B cell (primary cell): ENCODE measurements around the gene TRPV4. TPM values are rescaled to one million over a fixed set of nuclear protein-coding genes. Genes with fewer than 3 reads are reported as not detected.
"Not testable (repeated sequence)": the region's sequence is repeated elsewhere in the genome, so short reads cannot be mapped to it uniquely, and the experiment has no call there.

Source experiments
- ATAC-seq: fragments of 200-7000 bp; cut with Tn5 transposase; one replicate; pipeline ENCODE4 v1.10.0; 2021; ENCODE audit warnings: low read depth, mild to moderate bottlenecking, moderate number of reproducible peaks, moderate library complexity
- CTCF ChIA-PET: fragments of 350-600 bp; sonication (Branson Sonifier 250); formaldehyde crosslinking; loops from one replicate; lab custom pipeline; 2021; ENCODE audit warnings: antibody characterized with exemption, inconsistent platforms; lab: Charles Lee
- POLR2A ChIA-PET: fragments of 350-600 bp; sonication (Branson Sonifier 250); formaldehyde crosslinking; loops from one replicate; lab custom pipeline; 2021; ENCODE audit warnings: antibody characterized with exemption; lab: Charles Lee
- DNase-seq: peaks from one replicate; pipeline ENCODE4 v3.0.0; 2013
- H2AFZ ChIP-seq: 2 replicates; pipeline ENCODE4 v1.6.1; 2012; ENCODE audit warnings: mild to moderate bottlenecking, low read depth, low read length; ENCODE audit not compliant: insufficient read depth, poor library complexity, severe bottlenecking
- H3K27ac ChIP-seq, 2 donors: 1 replicate in 1 of 2; 2 replicates in 1 of 2; pipeline ENCODE4 v1.5.1; 2012 to 2013; ENCODE audit warnings: low read length in 2 of 2, mild to moderate bottlenecking in 2 of 2, moderate library complexity in 1 of 2
- H3K27me3 ChIP-seq, 4 experiments: fragments of 200-600 bp in 1 of 4; sonication (generic) in 1 of 4; replicated peaks in 1 of 4; 1 replicate in 2 of 4; 2 replicates in 2 of 4; pipeline versions ENCODE4 v1.6.1 to v1.7.0; 2013 to 2016; ENCODE audit warnings: low read length in 3 of 4, mild to moderate bottlenecking in 2 of 4, mixed read lengths in 1 of 4, moderate library complexity in 1 of 4; ENCODE audit not compliant: insufficient read depth in 4 of 4, control insufficient read depth in 3 of 4; ENCODE audit errors: control extremely low read depth in 1 of 4
- H3K36me3 ChIP-seq, 2 experiments: replicated peaks in 1 of 2; 1 replicate in 1 of 2; 2 replicates in 1 of 2; pipeline versions ENCODE4 v1.6.1 to v1.7.1; 2013; ENCODE audit warnings: low read length in 1 of 2; ENCODE audit not compliant: insufficient read depth in 2 of 2, control insufficient read depth in 1 of 2; ENCODE audit errors: control extremely low read depth in 1 of 2, extremely low read depth in 1 of 2
- H3K4me1 ChIP-seq, 2 donors: fragments of 200-600 bp in 1 of 2; sonication (generic) in 1 of 2; 1 replicate in 1 of 2; 2 replicates in 1 of 2; pipeline versions ENCODE4 v1.5.1 to v1.6.1; 2013 to 2017; ENCODE audit warnings: low read length in 2 of 2; ENCODE audit not compliant: control insufficient read depth in 2 of 2, insufficient read depth in 2 of 2
- H3K4me2 ChIP-seq: replicated peaks from 2 replicates; pipeline ENCODE3; 2012; ENCODE audit warnings: mild to moderate bottlenecking, low read depth, low read length; ENCODE audit not compliant: poor library complexity, severe bottlenecking
- H3K4me3 ChIP-seq, 5 experiments: fragments of 200-600 bp in 1 of 5; sonication (generic) in 1 of 5; 1 replicate in 3 of 5; 2 replicates in 2 of 5; pipeline versions ENCODE4 v1.5.1 to v1.7.0; 2011 to 2016; ENCODE audit warnings: low read length in 4 of 5, mild to moderate bottlenecking in 4 of 5, low read depth in 2 of 5, control low read depth in 1 of 5, moderate library complexity in 1 of 5; ENCODE audit not compliant: insufficient read depth in 1 of 5; ENCODE audit errors: control extremely low read depth in 1 of 5, extremely low read depth in 1 of 5
- H3K79me2 ChIP-seq: fragments of 200-600 bp; sonication (generic); one replicate; pipeline ENCODE4 v1.6.0; 2016; ENCODE audit warnings: low read length; ENCODE audit not compliant: control insufficient read depth, insufficient read depth
- H3K9ac ChIP-seq: fragments of 200-600 bp; sonication (generic); 2 replicates; pipeline ENCODE4 v1.6.1; 2017; ENCODE audit warnings: mild to moderate bottlenecking, low read length, moderate library complexity
- H3K9me3 ChIP-seq, 3 donors: one replicate each; pipeline versions ENCODE4 v1.6.1 to v1.7.1; 2013; ENCODE audit warnings: low read length in 2 of 3; ENCODE audit not compliant: control insufficient read depth in 2 of 3, insufficient read depth in 1 of 3; ENCODE audit errors: control extremely low read depth in 1 of 3
- H4K20me1 ChIP-seq: 2 replicates; pipeline ENCODE4 v1.6.0; 2012; ENCODE audit warnings: mild to moderate bottlenecking, low read length; ENCODE audit not compliant: insufficient read depth, control insufficient read depth, poor library complexity, severe bottlenecking
- H3K27ac Mint-ChIP-seq: one replicate; pipeline ENCODE4 v1.8.0; 2021; ENCODE audit warnings: mixed read lengths
- H3K27me3 Mint-ChIP-seq: one replicate; pipeline ENCODE4 v1.8.0; 2021; ENCODE audit warnings: mixed read lengths
- H3K4me1 Mint-ChIP-seq: one replicate; pipeline ENCODE4 v1.8.0; 2021; ENCODE audit warnings: mixed read lengths
- H3K4me3 Mint-ChIP-seq: one replicate; pipeline ENCODE4 v1.8.0; 2021; ENCODE audit warnings: mixed read lengths
- H3K9me3 Mint-ChIP-seq: one replicate; pipeline ENCODE4 v1.8.0; 2022; ENCODE audit warnings: mixed read lengths; ENCODE audit not compliant: insufficient read depth
- EZH2 ChIP-seq: IDR thresholded peaks from 2 replicates; pipeline ENCODE4 v1.6.1; 2012; ENCODE audit warnings: borderline replicate concordance, low read depth, mild to moderate bottlenecking, moderate library complexity, low read length; ENCODE audit not compliant: insufficient read depth, poor library complexity, severe bottlenecking
- WGBS: methylation state at CpG from one replicate; pipeline ENCODE4 v1.1.5; 2013; ENCODE audit warnings: missing lambda C conversion rate; ENCODE audit not compliant: insufficient coverage; 5-methylcytosine and 5-hydroxymethylcytosine counted together
- intact Hi-C: fragments of 100-400 bp; cut with micrococcal nuclease; formaldehyde crosslinking; loops from one replicate; pipeline ENCODE4 v1.10.0; 2022
- polyA plus RNA-seq: library from polyadenylated mRNA; depleted of rRNA; stranded (reverse); fragments of >200 nt; gene quantifications from 2 replicates; pipeline ENCODE4 v1.2.3, GENCODE V29; 2012
- total RNA-seq, 2 donors: library from RNA; stranded (reverse); fragments of 120-200 nt in 1 of 2; gene quantifications; 1 replicate in 1 of 2; 2 replicates in 1 of 2; pipeline versions ENCODE4 v1.2.3 to v1.2.4, GENCODE V29; 2013 to 2022
- TF ChIP-seq, protein P1 (sequence below): fragments of 200-600 bp; IDR thresholded peaks from one replicate; pipeline ENCODE4 v1.8.0; 2022; ENCODE audit warnings: antibody characterized with exemption, mild to moderate bottlenecking

Gene TRPV4
- total and polyA plus RNA-seq, 2 donors (not counting 1 experiment from before 2014, with no cell fraction given) = not detected

DNA sequence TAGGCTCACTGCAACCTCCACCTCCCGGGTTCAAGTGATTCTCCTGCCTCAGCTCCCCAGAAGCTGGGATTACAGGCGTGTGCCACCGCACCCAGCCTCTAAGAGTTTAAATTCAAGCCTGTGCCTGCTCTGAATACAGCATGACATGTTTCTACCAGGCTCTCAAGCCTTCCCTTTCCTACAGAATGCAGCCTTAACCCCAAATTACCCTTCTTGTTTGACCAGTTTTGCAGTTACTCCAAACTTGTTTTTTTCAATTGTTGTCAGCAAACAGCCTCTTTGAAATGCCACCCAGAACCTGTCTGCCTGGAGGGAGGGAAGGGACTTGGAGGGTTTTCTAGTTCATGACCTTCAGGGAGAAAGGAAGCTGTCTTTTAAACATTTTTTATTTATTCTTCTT lies 31.7 kb upstream of the TRPV4 start:
- Histone ChIP-seq H3K4me3 (no peak overlapping the region), H3K27ac (no peak overlapping the region), H3K27me3 (no peaks in the 10 kb centered on the region), H2AFZ (no peak overlapping the region), H3K9ac (no peak overlapping the region), H3K4me2 (no peak overlapping the region), H3K79me2 (peaks cover 54% of the 10 kb centered on the region), H4K20me1 (peaks cover 5% of the 10 kb centered on the region), H3K9me3 (no peaks in the 10 kb centered on the region), H3K4me1 (peaks cover 5% of the 10 kb centered on the region in 2 donors), H3K36me3 (peaks cover 0 to 2% of the 10 kb centered on the region in 2 experiments)
- intact Hi-C loops = no loop called here
- no peaks in the 10 kb centered on the region for H3K9me3 Mint-ChIP-seq
- 100% methylated on average over 3 of the region's 3 CpGs for WGBS
- no peak overlapping the region for H3K27ac Mint-ChIP-seq
- no peak for ATAC-seq
- ChIA-PET CTCF (interaction anchor here (4.3 kb wide), 1 partner anchor 11 kb away, joined by 21 read pairs; no protein-coding TSS in a partner anchor), POLR2A (no interaction called here)
- peaks cover 14% of the 10 kb centered on the region for H3K4me1 Mint-ChIP-seq
- TF ChIP-seq, protein P1, sequence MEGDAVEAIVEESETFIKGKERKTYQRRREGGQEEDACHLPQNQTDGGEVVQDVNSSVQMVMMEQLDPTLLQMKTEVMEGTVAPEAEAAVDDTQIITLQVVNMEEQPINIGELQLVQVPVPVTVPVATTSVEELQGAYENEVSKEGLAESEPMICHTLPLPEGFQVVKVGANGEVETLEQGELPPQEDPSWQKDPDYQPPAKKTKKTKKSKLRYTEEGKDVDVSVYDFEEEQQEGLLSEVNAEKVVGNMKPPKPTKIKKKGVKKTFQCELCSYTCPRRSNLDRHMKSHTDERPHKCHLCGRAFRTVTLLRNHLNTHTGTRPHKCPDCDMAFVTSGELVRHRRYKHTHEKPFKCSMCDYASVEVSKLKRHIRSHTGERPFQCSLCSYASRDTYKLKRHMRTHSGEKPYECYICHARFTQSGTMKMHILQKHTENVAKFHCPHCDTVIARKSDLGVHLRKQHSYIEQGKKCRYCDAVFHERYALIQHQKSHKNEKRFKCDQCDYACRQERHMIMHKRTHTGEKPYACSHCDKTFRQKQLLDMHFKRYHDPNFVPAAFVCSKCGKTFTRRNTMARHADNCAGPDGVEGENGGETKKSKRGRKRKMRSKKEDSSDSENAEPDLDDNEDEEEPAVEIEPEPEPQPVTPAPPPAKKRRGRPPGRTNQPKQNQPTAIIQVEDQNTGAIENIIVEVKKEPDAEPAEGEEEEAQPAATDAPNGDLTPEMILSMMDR = no peak
- no peak for TF ChIP-seq EZH2
- H3K4me3 Mint-ChIP-seq = no peak overlapping the region
- H3K27me3 Mint-ChIP-seq = no peaks in the 10 kb centered on the region
- DNase-seq = no peak

DNA sequence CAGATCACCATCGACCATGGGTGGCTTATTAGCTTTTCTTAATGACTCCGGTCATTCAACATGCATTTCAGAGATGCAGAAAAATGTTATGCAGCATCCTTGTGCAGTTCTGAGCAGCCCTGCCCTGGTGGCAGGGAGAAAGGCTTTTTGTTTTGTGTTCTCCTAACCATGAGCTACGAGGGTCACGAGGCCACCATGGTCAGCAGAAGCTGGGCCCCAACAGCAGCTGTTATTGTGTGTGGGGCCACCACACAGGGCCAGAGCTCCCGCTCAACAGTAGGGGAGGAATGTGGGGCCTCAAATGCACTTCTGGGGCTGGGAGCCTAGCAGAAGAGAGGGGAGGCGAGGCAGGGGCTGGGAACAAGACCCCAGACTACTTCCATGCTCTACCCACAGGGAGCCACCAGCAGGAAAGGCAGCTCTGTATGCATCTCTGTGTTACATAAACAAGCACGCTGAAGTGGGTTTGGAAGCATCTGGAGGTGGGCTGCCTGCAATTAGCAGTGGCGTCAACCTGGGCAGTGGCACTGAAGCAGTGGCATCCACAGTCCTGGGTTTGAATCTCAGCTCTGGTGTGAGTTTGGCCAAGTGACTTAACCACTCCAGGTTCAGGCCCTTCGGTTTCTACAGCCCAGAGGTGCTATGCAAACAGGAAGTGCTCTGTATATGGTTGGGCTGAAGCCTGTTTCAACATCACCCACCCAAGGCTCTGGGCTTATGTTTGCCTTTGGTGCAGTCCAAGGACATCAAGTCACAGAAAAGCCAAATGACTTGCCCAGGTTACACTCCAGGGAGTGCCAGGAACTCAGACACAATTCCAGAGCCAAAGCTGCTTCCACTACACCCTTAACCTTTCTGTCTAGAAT lies 30.9 kb upstream of the TRPV4 start:
- no peak overlapping the region for H2AFZ ChIP-seq
- no peak for DNase-seq
- no peak for ATAC-seq
- Mint-ChIP-seq H3K27me3 (no peaks in the 10 kb centered on the region), H3K4me3 (no peak overlapping the region), H3K4me1 (peaks cover 14% of the 10 kb centered on the region), H3K27ac (no peak overlapping the region), H3K9me3 (no peaks in the 10 kb centered on the region)
- no peak for TF ChIP-seq EZH2
- TF ChIP-seq, protein P1 = no peak
- intact Hi-C loops = no loop called here
- peak overlapping the region in 1 of 2 donors; percentile 31 for H3K27ac ChIP-seq
- H3K27me3 ChIP-seq = no peaks in the 10 kb centered on the region
- H4K20me1 ChIP-seq = peaks cover 5% of the 10 kb centered on the region
- H3K4me1 ChIP-seq = peaks cover 5% of the 10 kb centered on the region in 2 donors
- ChIA-PET CTCF (interaction anchor here (1.4 to 1.7 kb wide), 2 partner anchors 11 to 19 kb away, joined by 4 to 8 read pairs; no protein-coding TSS in a partner anchor), POLR2A (no interaction called here)
- peaks cover 51% of the 10 kb centered on the region for H3K79me2 ChIP-seq
- H3K4me2 ChIP-seq = no peak overlapping the region
- H3K36me3 ChIP-seq = peaks cover 0 to 2% of the 10 kb centered on the region in 2 experiments
- no peaks in the 10 kb centered on the region for H3K9me3 ChIP-seq
- no peak overlapping the region for H3K4me3 ChIP-seq
- H3K9ac ChIP-seq = no peak overlapping the region
- WGBS = 87% methylated on average over 8 of the region's 9 CpGs

DNA sequence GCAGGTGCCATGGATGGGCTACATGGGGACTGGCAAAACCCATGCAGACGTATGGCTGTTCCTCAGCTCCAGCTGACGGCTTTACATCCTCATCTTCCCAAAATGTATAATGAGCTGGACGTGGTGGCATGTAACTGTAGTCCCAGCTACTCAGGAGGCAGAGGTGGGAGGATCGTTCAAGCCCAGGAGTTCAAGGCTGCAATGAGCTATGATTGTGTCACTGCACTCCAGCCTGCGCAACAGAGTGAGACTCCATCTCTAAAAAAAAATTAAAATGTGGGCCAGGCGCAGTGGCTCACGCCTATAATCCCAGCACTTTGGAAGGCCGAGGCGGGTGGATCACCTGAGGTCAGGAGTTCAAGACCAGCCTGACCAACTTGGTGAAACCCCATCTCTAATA lies 29.3 kb upstream of the TRPV4 start:
- H3K27ac ChIP-seq, H3K27ac Mint-ChIP-seq, H3K4me1 Mint-ChIP-seq, H2AFZ ChIP-seq, H3K9me3 ChIP-seq, H3K4me3 ChIP-seq, ATAC-seq, H4K20me1 ChIP-seq, H3K9me3 Mint-ChIP-seq, H3K4me1 ChIP-seq, POLR2A ChIA-PET, H3K9ac ChIP-seq, H3K27me3 Mint-ChIP-seq, DNase-seq, intact Hi-C loops, H3K27me3 ChIP-seq, H3K4me3 Mint-ChIP-seq, H3K4me2 ChIP-seq: not testable (repeated sequence)
- H3K79me2 ChIP-seq = peaks cover 40% of the 10 kb centered on the region
- WGBS = 100% methylated on average over 1 of the region's 9 CpGs
- peaks cover 2 to 10% of the 10 kb centered on the region in 2 experiments for H3K36me3 ChIP-seq
- CTCF ChIA-PET = interaction anchor here (0.9 to 1.7 kb wide), 2 partner anchors 9 to 13 kb away, joined by 3 to 8 read pairs; no protein-coding TSS in a partner anchor
